Activated T-cell treated with anti-CD3 and anti-CD28 coated beads for 24 hours (primary cell): ENCODE results near the gene CARD9.

Source experiments
- DNase-seq: peaks from one replicate; pipeline ENCODE4 v3.0.0-alpha.2; 2020; ENCODE audit warnings: low read depth

Gene CARD9

GRCh38 chr9:136380381-136380780 is 6.9 kb upstream of the CARD9 start:
- no peak for DNase-seq

GRCh38 chr9:136379891-136380290 is 6.4 kb upstream of the CARD9 start:
- DNase-seq = no peak

GRCh38 chr9:136379401-136379800 is 5.9 kb upstream of the CARD9 start:
- DNase-seq = no peak

DNA sequence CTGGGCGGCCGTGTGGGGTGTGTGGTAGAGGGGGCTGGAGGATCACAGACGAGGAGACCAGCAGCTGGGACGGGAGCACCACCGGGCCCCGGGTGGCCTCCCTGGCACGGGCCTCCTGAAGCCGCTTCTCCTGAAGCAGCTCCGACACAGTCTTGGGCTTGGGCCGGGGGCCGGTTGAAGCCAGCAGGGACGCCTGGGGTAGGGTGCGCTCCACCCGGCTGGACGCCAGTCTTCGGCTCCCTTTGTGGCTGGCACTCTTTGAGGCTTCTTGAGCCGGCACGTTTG is 5.5 kb upstream of the CARD9 start:
- no peak for DNase-seq

DNA sequence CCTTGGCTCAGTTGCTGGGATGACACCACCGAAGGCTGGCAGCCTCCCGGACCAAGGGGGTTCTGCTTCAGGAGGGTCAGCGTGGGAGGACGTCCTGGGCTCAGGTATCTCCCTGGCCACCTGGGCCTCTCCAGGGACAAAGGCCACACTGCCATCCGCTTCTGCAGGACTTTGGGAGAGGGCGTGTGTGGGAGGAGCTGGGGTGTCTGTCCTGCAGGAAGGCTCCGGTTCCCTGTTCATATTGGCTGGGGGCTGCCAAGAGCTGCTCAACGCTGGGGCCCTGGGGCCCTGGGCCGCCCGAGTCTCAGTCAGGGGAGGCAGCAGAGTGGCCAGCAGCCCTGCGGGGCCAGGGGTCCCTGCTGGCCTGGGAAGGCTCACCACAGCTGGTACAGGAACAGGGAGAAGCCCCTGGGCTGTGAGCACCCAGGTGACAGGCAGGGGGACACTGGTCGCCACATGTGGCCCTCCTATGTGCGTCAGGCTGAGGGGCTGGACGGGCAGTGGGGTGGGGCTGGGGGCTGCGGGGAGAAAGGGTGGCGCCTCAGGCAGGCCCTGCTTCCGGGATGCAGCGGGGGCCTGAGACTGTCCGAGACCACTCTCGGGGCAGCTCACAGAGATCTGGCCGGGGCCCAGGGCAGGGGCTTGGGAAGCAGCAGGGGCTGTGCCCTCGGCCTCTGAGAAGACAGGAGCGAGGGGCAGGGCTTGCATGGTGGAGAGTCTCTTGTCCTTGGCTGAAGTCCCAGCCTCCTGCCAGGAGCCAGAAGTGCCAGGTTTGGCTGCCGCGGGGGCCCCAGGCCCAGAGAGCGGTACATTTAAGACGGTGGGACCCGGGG is 4.9 kb upstream of the CARD9 start:
- no peak for DNase-seq

- no peak for DNase-seq
These were observed 4.1 kb upstream of the CARD9 start for GRCh38 chr9:136377341-136378169.

DNA sequence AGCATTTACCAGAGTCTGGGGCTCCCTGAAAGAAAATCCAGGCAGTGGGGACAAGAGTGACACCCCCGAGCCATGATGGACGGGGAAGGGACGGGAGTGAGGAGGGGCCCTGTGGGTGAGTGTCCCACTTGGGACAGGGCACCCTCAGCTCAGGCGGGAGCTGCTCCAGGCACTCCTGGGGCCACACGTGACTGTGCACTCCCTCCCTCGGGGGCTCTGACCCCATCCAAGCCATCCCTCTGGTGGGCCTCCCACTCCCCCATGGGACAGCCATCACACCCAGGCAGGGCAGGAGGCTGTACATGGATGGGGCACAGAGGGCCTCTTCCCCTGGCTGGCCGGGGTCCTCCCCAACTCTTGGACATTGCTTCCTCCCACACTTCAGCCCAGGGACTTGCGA is 3.0 kb upstream of the CARD9 start:
- DNase-seq = no peak

DNA sequence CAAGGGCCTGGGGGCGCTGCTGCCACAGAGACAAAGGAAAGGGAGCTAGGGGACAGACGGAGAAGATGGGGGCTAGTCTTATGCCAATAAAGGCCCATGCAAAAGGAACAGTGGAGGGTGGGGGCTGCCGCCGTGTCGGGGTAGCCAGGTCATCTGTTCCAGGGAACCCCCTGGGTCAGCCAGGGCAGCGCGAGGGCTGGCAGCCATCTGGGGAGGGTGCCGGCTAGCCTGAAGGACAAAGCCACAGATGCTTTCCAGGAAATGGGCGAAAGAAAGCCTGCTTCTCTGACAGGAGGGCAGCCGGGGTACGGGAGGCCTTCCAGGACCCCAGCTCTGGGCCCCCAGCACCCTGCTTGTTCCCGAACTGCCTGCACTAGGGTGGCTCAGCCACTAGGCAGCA is 1.6 kb upstream of the CARD9 start:
- no peak for DNase-seq

DNA sequence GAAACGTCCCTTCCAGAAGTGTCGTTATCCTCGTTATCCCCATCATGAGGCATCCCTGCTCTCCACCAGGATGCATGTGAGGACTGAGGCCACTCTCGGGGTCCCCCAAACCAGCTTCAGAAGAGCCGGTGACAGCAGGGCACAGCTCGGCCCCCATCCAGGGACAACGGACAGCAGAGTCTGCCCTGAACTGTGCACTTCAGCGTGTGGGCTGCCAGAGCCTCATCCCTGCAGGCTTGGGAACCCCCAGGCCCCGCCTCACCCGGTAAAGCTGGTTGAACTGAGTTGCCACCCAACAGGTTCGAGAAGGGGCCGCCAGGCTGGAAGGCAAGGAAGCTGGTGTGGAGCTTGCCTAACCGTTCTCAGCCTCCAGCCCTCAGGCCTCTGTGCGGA is 710 bp upstream of the CARD9 start:
- DNase-seq = no peak

DNA sequence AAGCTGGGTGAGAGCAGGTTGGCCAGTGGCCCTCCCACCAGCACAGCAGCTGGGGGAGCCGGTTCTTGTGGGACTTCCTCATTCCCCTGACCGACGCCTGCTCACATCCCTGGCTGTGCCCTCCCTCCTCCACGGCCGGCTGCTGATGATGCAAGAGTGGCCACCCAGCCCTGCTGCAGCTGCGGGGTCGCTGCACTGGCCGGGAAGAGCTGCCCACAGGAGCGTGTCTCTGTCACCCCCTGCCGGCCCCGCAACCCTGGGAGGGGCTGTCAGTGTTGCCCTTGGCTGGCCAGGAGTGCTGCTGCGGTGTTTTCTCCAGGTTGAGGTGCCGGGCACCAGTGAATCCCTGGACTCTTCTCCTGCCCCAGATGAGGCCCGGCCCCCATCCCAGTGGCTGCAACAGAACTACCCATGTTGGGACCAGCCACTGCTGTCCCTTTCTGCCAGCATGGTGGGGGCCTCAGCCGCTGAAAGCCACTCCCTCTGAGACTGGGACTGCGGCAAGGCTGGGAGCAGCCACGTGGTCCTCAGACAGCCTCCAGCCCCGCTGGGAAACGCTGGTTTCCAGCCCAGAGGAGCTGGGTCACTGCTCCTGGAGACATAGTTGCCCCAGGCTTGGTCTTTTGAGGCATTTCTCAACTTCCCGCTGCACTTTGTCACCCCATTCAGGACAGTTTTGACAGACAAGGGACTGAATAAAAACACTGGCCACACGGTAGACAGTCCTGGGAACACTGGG is 739 bp downstream of the CARD9 start:
- DNase-seq = no peak

DNA sequence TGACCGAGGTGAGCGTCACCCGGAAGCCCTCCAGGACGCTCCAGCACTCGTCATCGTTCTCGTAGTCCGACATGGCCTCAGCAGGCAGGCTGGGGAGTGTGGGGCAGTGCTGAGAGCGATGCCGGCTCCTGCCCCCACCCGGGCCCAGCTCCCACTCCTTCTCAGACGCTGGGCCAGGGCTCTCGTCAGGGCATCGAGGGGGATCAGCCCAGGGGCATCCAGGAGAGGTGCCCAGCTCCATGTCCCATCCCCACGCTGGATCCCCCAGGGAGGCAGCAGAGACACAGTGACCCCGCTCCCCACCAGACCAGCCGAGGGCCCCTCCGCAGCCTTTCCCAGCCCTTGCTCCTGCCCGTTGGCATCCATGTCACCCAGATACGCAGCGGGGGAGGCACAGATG is 1.5 kb downstream of the CARD9 start:
- no peak for DNase-seq

DNA sequence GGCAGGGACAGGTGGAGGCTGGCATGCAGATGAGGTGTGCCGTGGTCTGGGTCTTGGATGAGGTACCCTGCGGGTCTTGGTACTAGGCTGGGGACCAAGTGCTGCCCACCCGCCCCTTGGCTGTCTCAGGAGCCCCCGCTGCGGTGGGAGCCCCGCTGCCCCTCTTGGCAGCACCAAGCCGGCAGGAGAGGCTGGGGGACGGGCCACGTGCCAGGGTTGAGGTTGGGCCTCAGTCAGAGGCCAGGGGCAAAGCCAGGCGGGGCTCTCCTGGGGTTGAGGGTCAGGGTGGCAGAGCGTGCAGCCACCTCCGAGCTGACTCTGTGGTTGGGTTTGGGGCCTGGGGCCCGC is 2.0 kb downstream of the CARD9 start:
- no peak for DNase-seq

- DNase-seq = no peak
These were observed 2.6 kb downstream of the CARD9 start for GRCh38 chr9:136370687-136371532.

- no peak for DNase-seq
These were observed 3.4 kb downstream of the CARD9 start for GRCh38 chr9:136370037-136370436.

DNA sequence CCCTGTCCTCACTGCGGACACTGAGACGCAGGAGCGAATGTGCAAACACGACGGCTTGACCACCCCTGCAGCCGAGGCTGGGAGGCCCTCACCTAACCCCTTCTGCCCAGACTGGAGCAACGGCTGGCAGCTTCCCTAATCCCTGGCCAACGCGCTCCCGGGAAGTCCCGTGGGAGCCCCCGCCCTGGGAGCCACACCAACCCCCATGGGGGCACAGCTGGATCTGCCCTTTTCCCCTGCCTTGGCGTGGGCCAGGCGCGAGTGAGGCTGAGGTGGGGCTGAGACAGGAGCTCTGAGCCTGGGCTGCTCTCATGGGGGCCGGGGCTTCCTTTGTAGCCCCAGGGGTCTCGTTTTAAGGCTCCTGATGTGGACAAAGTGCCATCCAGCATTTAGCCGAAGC is 5.3 kb downstream of the CARD9 start:
- DNase-seq = no peak

GRCh38 chr9:136367296-136368145 is 5.9 kb downstream of the CARD9 start:
- DNase-seq = no peak

- no peak for DNase-seq
These were observed 6.6 kb downstream of the CARD9 start for GRCh38 chr9:136366826-136367225.

GRCh38 chr9:136365775-136366222 is 7.7 kb downstream of the CARD9 start:
- DNase-seq = no peak

DNA sequence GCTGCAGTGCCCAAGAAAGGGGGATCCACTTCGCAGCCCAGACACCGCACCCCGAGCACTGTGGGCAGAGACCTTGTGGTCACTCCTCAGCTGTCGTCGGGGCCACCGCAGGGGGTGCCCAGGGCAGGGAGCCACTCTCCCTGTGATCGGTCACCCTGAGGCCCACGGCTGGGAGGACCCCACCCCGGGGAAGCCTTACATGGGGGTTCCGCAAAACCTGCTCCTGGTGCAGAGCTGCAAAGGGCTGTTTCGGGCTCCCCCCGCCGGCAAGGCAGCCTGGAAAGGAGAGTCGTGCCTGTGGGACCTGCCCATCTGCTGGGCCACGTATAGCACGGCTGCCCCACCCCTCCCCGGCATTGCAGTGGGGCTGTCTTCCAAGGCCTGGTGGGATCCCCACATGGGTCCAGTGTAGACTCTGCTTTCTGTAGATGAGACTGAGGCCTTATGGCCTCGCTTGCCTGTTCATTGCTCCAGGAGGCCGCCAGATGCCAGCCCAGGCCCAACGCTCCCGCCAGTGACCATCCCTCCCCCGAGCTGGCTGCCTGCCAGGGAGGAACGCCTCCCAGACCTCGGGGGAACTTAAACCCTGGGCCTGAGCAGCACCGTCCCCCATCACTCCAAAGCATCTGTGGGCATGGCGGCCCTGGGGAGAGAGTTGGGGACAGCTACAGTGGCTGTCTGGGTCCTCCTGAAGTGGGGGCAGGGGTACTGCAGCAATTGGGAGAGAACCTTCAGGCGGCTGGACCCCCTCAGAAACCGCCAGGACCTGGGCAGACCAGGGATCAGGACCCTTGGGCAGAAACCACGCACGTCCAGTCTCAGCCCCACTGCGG is 8.3 kb downstream of the CARD9 start:
- DNase-seq = no peak
